ENCODE results near the gene OPCML.

DNA sequence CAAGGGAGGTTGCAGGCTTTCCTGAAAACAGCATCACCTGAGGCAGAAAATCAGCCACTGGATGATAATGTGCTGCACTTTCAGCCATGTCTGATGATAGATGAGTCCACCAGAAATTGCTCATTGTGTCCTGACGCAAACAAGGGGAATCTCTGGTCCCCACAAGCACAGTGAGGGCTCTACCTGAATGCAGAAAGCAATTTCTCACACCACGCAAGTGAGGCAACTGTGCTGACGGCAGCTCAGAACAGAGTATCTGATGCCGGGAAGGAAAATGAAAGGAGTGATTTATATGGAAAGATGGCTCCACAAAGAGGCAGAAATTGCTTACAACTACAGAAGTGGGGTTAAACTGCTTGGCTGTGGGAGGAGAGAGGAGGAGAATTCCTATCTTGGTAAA lies 867.1 kb downstream of the OPCML start:
- TF ChIP-seq, protein P1, sequence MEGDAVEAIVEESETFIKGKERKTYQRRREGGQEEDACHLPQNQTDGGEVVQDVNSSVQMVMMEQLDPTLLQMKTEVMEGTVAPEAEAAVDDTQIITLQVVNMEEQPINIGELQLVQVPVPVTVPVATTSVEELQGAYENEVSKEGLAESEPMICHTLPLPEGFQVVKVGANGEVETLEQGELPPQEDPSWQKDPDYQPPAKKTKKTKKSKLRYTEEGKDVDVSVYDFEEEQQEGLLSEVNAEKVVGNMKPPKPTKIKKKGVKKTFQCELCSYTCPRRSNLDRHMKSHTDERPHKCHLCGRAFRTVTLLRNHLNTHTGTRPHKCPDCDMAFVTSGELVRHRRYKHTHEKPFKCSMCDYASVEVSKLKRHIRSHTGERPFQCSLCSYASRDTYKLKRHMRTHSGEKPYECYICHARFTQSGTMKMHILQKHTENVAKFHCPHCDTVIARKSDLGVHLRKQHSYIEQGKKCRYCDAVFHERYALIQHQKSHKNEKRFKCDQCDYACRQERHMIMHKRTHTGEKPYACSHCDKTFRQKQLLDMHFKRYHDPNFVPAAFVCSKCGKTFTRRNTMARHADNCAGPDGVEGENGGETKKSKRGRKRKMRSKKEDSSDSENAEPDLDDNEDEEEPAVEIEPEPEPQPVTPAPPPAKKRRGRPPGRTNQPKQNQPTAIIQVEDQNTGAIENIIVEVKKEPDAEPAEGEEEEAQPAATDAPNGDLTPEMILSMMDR (IDR thresholded peaks at IDR 0.05) = no peak
- TF ChIP-seq POLR2AphosphoS5 (IDR thresholded peaks at IDR 0.05; ENCODE audit: low read depth, low read length) (no peak), TCF7L2 (IDR thresholded peaks at IDR 0.05; ENCODE audit: low read depth, low read length) (no peak), SIN3A (IDR thresholded peaks at IDR 0.05; ENCODE audit: borderline replicate concordance, insufficient read depth, low read depth, low read length) (no peak)
